OCI-LY7 (cell line): ENCODE results near the gene ABI3. TPM values are rescaled to one million over a fixed set of nuclear protein-coding genes. Genes with fewer than 3 reads are reported as not detected.
A peak's percentile ranks its signal among the peaks of the same experiment; 100 is the strongest.

ENCODE experiments used
- BruUV-seq: library from RNA; stranded (reverse); fragments of 400-500 nt; replicated peaks from 2 replicates; lab custom pipeline; 2021; lab: Mats Ljungman, UMichigan
- CTCF ChIA-PET: fragments of 300-600 bp; sonication (Branson Sonifier 250); formaldehyde crosslinking; loops from one replicate; lab custom pipeline; 2022; ENCODE audit warnings: antibody characterized with exemption; ENCODE audit not compliant: unreplicated experiment; lab: Charles Lee
- POLR2A ChIA-PET: fragments of 300-600 bp; sonication (Branson Sonifier 250); formaldehyde crosslinking; loops from one replicate; lab custom pipeline; 2022; ENCODE audit warnings: antibody characterized with exemption; lab: Charles Lee
- DNase-seq: peaks from one replicate; pipeline ENCODE4 v3.0.0-alpha.2; 2015; ENCODE audit warnings: low spot score
- H2AFZ ChIP-seq: fragments of 200-600 bp; sonication (generic), shearing (Covaris generic); 2 replicates; pipeline ENCODE4 v1.6.1; 2014; ENCODE audit warnings: mild to moderate bottlenecking, antibody characterized with exemption, low read length, moderate library complexity
- H3K27ac ChIP-seq: fragments of 200-600 bp; sonication (generic); 2 replicates; pipeline ENCODE4 v1.5.1; 2014; ENCODE audit warnings: mixed run types, low read depth, mild to moderate bottlenecking, moderate library complexity, low read length, inconsistent platforms; ENCODE audit not compliant: poor library complexity, severe bottlenecking
- H3K36me3 ChIP-seq: fragments of 200-600 bp; sonication (generic); 2 replicates; pipeline ENCODE4 v1.6.1; 2014; ENCODE audit warnings: mild to moderate bottlenecking, antibody characterized with exemption, low read length, moderate library complexity, mixed read lengths; ENCODE audit not compliant: insufficient read depth
- H3K4me1 ChIP-seq: fragments of 200-600 bp; sonication (generic); 2 replicates; pipeline ENCODE4 v1.5.1; 2014; ENCODE audit warnings: mild to moderate bottlenecking, low read length; ENCODE audit not compliant: insufficient read depth, poor library complexity, severe bottlenecking
- H3K4me2 ChIP-seq: fragments of 200-600 bp; sonication (generic); 2 replicates; pipeline ENCODE4 v1.6.1; 2014; ENCODE audit warnings: mild to moderate bottlenecking, low read length
- H3K4me3 ChIP-seq: fragments of 200-600 bp; sonication (generic); 2 replicates; pipeline ENCODE4 v1.5.1; 2014; ENCODE audit warnings: mild to moderate bottlenecking, low read depth, low read length; ENCODE audit not compliant: poor library complexity, severe bottlenecking
- H3K79me2 ChIP-seq: fragments of 200-600 bp; sonication (generic); 2 replicates; pipeline ENCODE4 v1.6.1; 2016; ENCODE audit warnings: low read depth, mild to moderate bottlenecking, low read length, moderate library complexity, mixed read lengths; ENCODE audit not compliant: insufficient read depth
- H3K9me2 ChIP-seq: fragments of 200-600 bp; sonication (generic); 2 replicates; pipeline ENCODE4 v1.6.1; 2016; ENCODE audit warnings: mild to moderate bottlenecking, low read length, mixed read lengths; ENCODE audit not compliant: insufficient read depth
- H3K9me3 ChIP-seq: fragments of 200-600 bp; sonication (generic); 2 replicates; pipeline ENCODE4 v1.6.1; 2014; ENCODE audit warnings: mild to moderate bottlenecking, mixed run types, low read length, mixed read lengths
- H4K20me1 ChIP-seq: fragments of 200-600 bp; sonication (generic); 2 replicates; pipeline ENCODE4 v1.6.1; 2014; ENCODE audit warnings: mild to moderate bottlenecking, antibody characterized with exemption, low read length, moderate library complexity, mixed read lengths; ENCODE audit not compliant: insufficient read depth
- CTCF ChIP-seq: fragments of 200-600 bp; sonication (generic); conservative IDR thresholded peaks from 2 replicates; pipeline ENCODE4 v1.5.1; 2014; ENCODE audit warnings: mild to moderate bottlenecking, antibody characterized with exemption, low read length, moderate library complexity, mixed read lengths
- EZH2phosphoT487 ChIP-seq: fragments of 200-600 bp; sonication (generic); IDR thresholded peaks from 2 replicates; pipeline ENCODE4 v1.6.1; 2018; ENCODE audit warnings: low read depth, borderline replicate concordance, mild to moderate bottlenecking, mixed run types, antibody characterized with exemption, low read length, moderate library complexity, mixed read lengths
- intact Hi-C: fragments of 100-400 bp; cut with micrococcal nuclease; formaldehyde crosslinking; loops from one replicate; pipeline ENCODE4 v1.10.0; 2022; ENCODE audit not compliant: unreplicated experiment
- total RNA-seq, 2 experiments: library from RNA; depleted of rRNA in 1 of 2; stranded (reverse); fragments of >200 nt in 1 of 2; shearing (Covaris generic) in 1 of 2; gene quantifications; 2 replicates each; pipeline ENCODE4 v1.2.3, GENCODE V29; 2014 to 2022

Gene ABI3
- total RNA-seq, 2 experiments from 2014 or later: 24.0 to 29.5 TPM

- H3K27ac ChIP-seq: no peak overlapping the region
- intact Hi-C loops: no loop called here
These were observed 13.9 kb downstream of the ABI3 start for GRCh38 chr17:49224198-49224996.

GRCh38 chr17:49224997-49225337, 14.5 kb downstream of the ABI3 start:
- no TSS peak for BruUV-seq
- peaks cover 26% of the 10 kb centered on the region for H3K36me3 ChIP-seq
- ChIA-PET CTCF (no interaction called here), POLR2A (no interaction called here)
- no peaks in the 10 kb centered on the region for H3K9me2 ChIP-seq
- no peaks in the 10 kb centered on the region for H4K20me1 ChIP-seq
- no peak overlapping the region for H3K27ac ChIP-seq
- intact Hi-C loops: no loop called here
- no peak overlapping the region for H2AFZ ChIP-seq
- no peaks in the 10 kb centered on the region for H3K9me3 ChIP-seq
- TF ChIP-seq CTCF (no peak), EZH2phosphoT487 (no peak)
- no peak overlapping the region for H3K4me3 ChIP-seq
- no peaks in the 10 kb centered on the region for H3K79me2 ChIP-seq
- no peak overlapping the region for H3K4me2 ChIP-seq
- DNase-seq: no peak
- peaks cover 17% of the 10 kb centered on the region for H3K4me1 ChIP-seq

More at GRCh38 chr17:49224198-49224996, 13.9 kb downstream of the ABI3 start:
- Histone ChIP-seq H3K79me2 (no peaks in the 10 kb centered on the region), H3K9me3 (no peaks in the 10 kb centered on the region), H3K4me2 (peak overlapping the region; percentile 53; the same call in 1 of the 2 replicates), H3K36me3 (peaks cover 32% of the 10 kb centered on the region), H3K4me1 (peaks cover 20% of the 10 kb centered on the region), H2AFZ (no peak overlapping the region), H3K9me2 (no peaks in the 10 kb centered on the region), H4K20me1 (no peaks in the 10 kb centered on the region), H3K4me3 (peak overlapping the region; percentile 35)
- BruUV-seq: no TSS peak
- POLR2A ChIA-PET: interaction anchor here (0.5 kb wide), 1 partner anchor 72 kb away, joined by 3 read pairs; no protein-coding TSS in a partner anchor
- peak; percentile 49 for DNase-seq
- CTCF ChIA-PET: no interaction called here
- TF ChIP-seq EZH2phosphoT487: no peak
- no peak for TF ChIP-seq CTCF
